ENCODE data around the gene CARMIL1.

- TF ChIP-seq POLR2A (IDR thresholded peaks at IDR 0.05) = no peak
- TF ChIP-seq CTCF (IDR thresholded peaks at IDR 0.05 in 8 of 11, conservative IDR thresholded peaks at IDR 0.05 in 3 of 11) = peak; percentile 41 to 79 (median 73)
Measured at GRCh38 chr6:25556516-25556915, 277.3 kb downstream of the CARMIL1 start.

All from spleen (tissue), 7 donors.